ENCODE results near the gene TFDP1.

TFDP1 gene

GRCh38 chr13:113653264-113654174, 69.0 kb downstream of the TFDP1 start:
- no peak for DNase-seq

- DNase-seq: no peak
Measured at GRCh38 chr13:113654175-113654560, 69.6 kb downstream of the TFDP1 start.

- DNase-seq: no peak
Measured at GRCh38 chr13:113654591-113655345, 70.2 kb downstream of the TFDP1 start.

- DNase-seq: no peak
Measured at GRCh38 chr13:113655346-113656002, 70.9 kb downstream of the TFDP1 start.

- DNase-seq: no peak
Measured at GRCh38 chr13:113656003-113656588, 71.5 kb downstream of the TFDP1 start.

GRCh38 chr13:113656831-113657671, 72.5 kb downstream of the TFDP1 start:
- no peak for DNase-seq

GRCh38 chr13:113657851-113658741, 73.5 kb downstream of the TFDP1 start, which contains the start of gene ATP4B:
TSS of gene ATP4B (minus strand) at chr13:113658198. CDS start at chr13:113658144, 54 bp downstream.
- no peak for DNase-seq

- no peak for DNase-seq
Measured at GRCh38 chr13:113658836-113659235, 74.3 kb downstream of the TFDP1 start.

- no peak for DNase-seq
Measured at GRCh38 chr13:113659337-113659736, 74.8 kb downstream of the TFDP1 start.

GRCh38 chr13:113660066-113660465, 75.5 kb downstream of the TFDP1 start:
- no peak for DNase-seq

GRCh38 chr13:113661509-113661908, 77.0 kb downstream of the TFDP1 start:
- DNase-seq: no peak

GRCh38 chr13:113663934-113664333, 79.4 kb downstream of the TFDP1 start:
- no peak for DNase-seq

- DNase-seq: no peak
Measured at GRCh38 chr13:113664751-113665596, 80.4 kb downstream of the TFDP1 start.

- no peak for DNase-seq
Measured at GRCh38 chr13:113665597-113666328, 81.2 kb downstream of the TFDP1 start.

GRCh38 chr13:113666329-113666670, 81.7 kb downstream of the TFDP1 start:
- DNase-seq: no peak

- no peak for DNase-seq
Measured at GRCh38 chr13:113666951-113667701, 82.6 kb downstream of the TFDP1 start, which contains the start of gene GRK1. TSS of gene GRK1 (plus strand) at chr13:113667219. CDS start at chr13:113667387, 168 bp downstream.

- no peak for DNase-seq
Measured at GRCh38 chr13:113667771-113668490, 83.4 kb downstream of the TFDP1 start.

GRCh38 chr13:113668491-113668971, 84.0 kb downstream of the TFDP1 start:
- no peak for DNase-seq
